ENCODE data around the gene ANP32E. TPM values are rescaled to one million over a fixed set of nuclear protein-coding genes. Genes with fewer than 3 reads are reported as not detected.
A peak's percentile ranks its signal among the peaks of the same experiment; 100 is the strongest.

ANP32E gene
- total and polyA plus RNA-seq, 2 of the 13 experiments (the other 11 are each of a cell fraction or from before 2014, with no cell fraction given), result 10.3 to 53.0 TPM

DNA sequence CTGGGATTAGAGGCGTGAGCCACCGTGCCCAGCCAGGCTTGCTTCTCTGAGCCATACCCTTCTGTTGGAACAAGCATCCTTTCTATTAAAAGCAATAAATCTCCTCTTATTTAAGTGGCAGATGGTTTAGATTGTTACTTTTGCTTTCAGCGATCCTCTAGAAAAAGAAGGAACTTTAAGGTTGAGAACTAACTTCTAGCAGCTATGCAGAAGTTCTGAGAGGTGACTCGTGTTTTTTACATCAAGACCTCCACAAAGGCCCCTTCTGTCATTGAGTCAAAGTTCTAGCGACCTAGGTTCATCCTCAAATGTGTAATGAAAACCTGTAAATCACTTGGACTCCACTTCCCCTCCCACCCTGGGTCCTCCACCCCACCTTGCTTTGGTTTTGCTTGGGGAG, 55.4 kb downstream of the ANP32E start:
- Histone ChIP-seq H3K36me3 (replicated peaks in 1 of 2; ENCODE audit: control insufficient read depth in 1 of 2, insufficient read depth in 2 of 2, low read length in 2 of 2) (no peaks in the 10 kb centered on the region), H3K27me3 (ENCODE audit: control insufficient read depth in 1 of 2, insufficient read depth in 2 of 2, low read length in 2 of 2) (0 out of 5 replicates have a peak, but pooled peaks cover 0 to 5% of the 10 kb centered on the region in 2 experiments), H2AFZ (ENCODE audit: low read length) (no peak overlapping the region), H3K4me1 (ENCODE audit: insufficient read depth, low read length) (peaks cover 17% of the 10 kb centered on the region), H3K4me3 (replicated peaks in 1 of 3; ENCODE audit: insufficient read depth in 1 of 3, low read depth in 2 of 3, low read length in 3 of 3) (no peak overlapping the region), H4K20me1 (ENCODE audit: insufficient read depth, low read length) (no peaks in the 10 kb centered on the region), H3K4me2 (ENCODE audit: low read depth, low read length) (no peak overlapping the region), H3K9me3 (ENCODE audit: low read length) (no peaks in the 10 kb centered on the region), H3K27ac (ENCODE audit: extremely low read length, insufficient read depth, low read length) (no peak overlapping the region), H3K79me2 (ENCODE audit: insufficient read depth, low read length) (no peaks in the 10 kb centered on the region), H3K9ac (ENCODE audit: insufficient read depth, low read depth, low read length) (no peak overlapping the region)
- POLR2A ChIA-PET, result no interaction called here
- no peak for FAIRE-seq
- in situ Hi-C loops (cut with HindIII; ENCODE audit: extremely low pct_ligation_motif_present, low pct_unique_long_range_greater_than_20kb) (no loop called here), intact Hi-C loops (cut with micrococcal nuclease; ENCODE audit: unreplicated experiment) (no loop called here)
- WGBS (ENCODE audit: low lambda C conversion rate), result 32% methylated on average over 5 of the region's 5 CpGs
- no peak for DNase-seq (ENCODE audit: low spot score)
- no TSS peak for BruUV-seq (replicated peaks)
- CTCF ChIA-PET (ENCODE audit: low intra/inter-chr PET ratio, low total read pairs), result no interaction called here
- no peak for TF ChIP-seq GATAD2A (CRISPR knock-in tag; IDR thresholded peaks at IDR 0.05)
- TF ChIP-seq HDAC2 (CRISPR knock-in tag; IDR thresholded peaks at IDR 0.05), result no peak
- no peak for TF ChIP-seq TOE1 (CRISPR knock-in tag; IDR thresholded peaks at IDR 0.05)
- TF ChIP-seq, protein P1, sequence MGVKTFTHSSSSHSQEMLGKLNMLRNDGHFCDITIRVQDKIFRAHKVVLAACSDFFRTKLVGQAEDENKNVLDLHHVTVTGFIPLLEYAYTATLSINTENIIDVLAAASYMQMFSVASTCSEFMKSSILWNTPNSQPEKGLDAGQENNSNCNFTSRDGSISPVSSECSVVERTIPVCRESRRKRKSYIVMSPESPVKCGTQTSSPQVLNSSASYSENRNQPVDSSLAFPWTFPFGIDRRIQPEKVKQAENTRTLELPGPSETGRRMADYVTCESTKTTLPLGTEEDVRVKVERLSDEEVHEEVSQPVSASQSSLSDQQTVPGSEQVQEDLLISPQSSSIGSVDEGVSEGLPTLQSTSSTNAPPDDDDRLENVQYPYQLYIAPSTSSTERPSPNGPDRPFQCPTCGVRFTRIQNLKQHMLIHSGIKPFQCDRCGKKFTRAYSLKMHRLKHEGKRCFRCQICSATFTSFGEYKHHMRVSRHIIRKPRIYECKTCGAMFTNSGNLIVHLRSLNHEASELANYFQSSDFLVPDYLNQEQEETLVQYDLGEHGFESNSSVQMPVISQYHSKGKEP (CRISPR knock-in tag; IDR thresholded peaks at IDR 0.05), result no peak
- TF ChIP-seq TP53 (CRISPR knock-in tag; conservative IDR thresholded peaks at IDR 0.05), result no peak
- TF ChIP-seq, protein P2, sequence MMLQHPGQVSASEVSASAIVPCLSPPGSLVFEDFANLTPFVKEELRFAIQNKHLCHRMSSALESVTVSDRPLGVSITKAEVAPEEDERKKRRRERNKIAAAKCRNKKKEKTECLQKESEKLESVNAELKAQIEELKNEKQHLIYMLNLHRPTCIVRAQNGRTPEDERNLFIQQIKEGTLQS (CRISPR knock-in tag; IDR thresholded peaks at IDR 0.05), result no peak
- no peak for TF ChIP-seq ASH2L (IDR thresholded peaks at IDR 0.05; ENCODE audit: insufficient read length, low read depth, low read length)
- ATAC-seq, result no peak

DNA sequence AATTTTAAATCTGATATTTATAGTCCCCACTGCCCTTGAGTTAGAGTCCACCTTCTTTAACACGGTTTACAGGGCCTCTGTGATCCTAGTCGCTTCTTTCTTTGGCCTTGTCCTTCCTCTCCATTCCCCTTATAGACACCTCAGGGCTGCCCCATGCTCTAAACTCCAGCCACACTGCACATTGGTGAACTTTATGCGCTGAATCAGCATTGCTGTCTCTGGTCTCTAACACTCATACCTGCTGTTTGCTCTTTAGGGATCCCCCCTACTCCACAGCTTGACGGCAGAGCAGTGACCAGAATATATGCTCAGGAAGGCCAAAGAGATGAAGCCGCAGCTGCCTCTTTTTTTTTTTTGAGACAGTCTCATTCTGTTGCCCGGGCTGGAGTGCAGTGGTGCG, 56.0 kb downstream of the ANP32E start:
- H3K27ac ChIP-seq (ENCODE audit: extremely low read length, insufficient read depth, low read length), result no peak overlapping the region
- TF ChIP-seq MAFF (IDR thresholded peaks at IDR 0.05; ENCODE audit: low read depth, low read length) (peak; percentile 87), HHEX (CRISPR knock-in tag; IDR thresholded peaks at IDR 0.05) (no peak), ZSCAN29 (CRISPR knock-in tag; conservative IDR thresholded peaks at IDR 0.05) (no peak), MAFK (conservative IDR thresholded peaks at IDR 0.05 in 1 of 2, IDR thresholded peaks at IDR 0.05 in 1 of 2; ENCODE audit: low read length in 2 of 2) (peak; percentile 88 to 90)
- ATAC-seq (no peak), FAIRE-seq (no peak), DNase-seq (ENCODE audit: low spot score) (no peak)
- H3K4me1 ChIP-seq (ENCODE audit: insufficient read depth, low read length), result peaks cover 17% of the 10 kb centered on the region
- WGBS (ENCODE audit: low lambda C conversion rate), result 57% methylated on average over 7 of the region's 7 CpGs
- no peaks in the 10 kb centered on the region for H3K9me3 ChIP-seq (ENCODE audit: low read length)
- intact Hi-C loops (cut with micrococcal nuclease; ENCODE audit: unreplicated experiment) (no loop called here), in situ Hi-C loops (cut with HindIII; ENCODE audit: extremely low pct_ligation_motif_present, low pct_unique_long_range_greater_than_20kb) (no loop called here)
- no peak overlapping the region for H3K9ac ChIP-seq (ENCODE audit: insufficient read depth, low read depth, low read length)
- no peak overlapping the region for H2AFZ ChIP-seq (ENCODE audit: low read length)
- no peaks in the 10 kb centered on the region for H3K79me2 ChIP-seq (ENCODE audit: insufficient read depth, low read length)
- BruUV-seq (replicated peaks), result no TSS peak
- CTCF ChIA-PET (ENCODE audit: low intra/inter-chr PET ratio, low total read pairs), result no interaction called here
- POLR2A ChIA-PET, result no interaction called here
- H3K36me3 ChIP-seq (replicated peaks in 1 of 2; ENCODE audit: control insufficient read depth in 1 of 2, insufficient read depth in 2 of 2, low read length in 2 of 2), result no peaks in the 10 kb centered on the region
- 0 out of 5 replicates have a peak, but pooled peaks cover 0 to 5% of the 10 kb centered on the region in 2 experiments for H3K27me3 ChIP-seq (ENCODE audit: control insufficient read depth in 1 of 2, insufficient read depth in 2 of 2, low read length in 2 of 2)
- H3K4me2 ChIP-seq (ENCODE audit: low read depth, low read length), result no peak overlapping the region
- H4K20me1 ChIP-seq (ENCODE audit: insufficient read depth, low read length), result no peaks in the 10 kb centered on the region
- H3K4me3 ChIP-seq (replicated peaks in 1 of 3; ENCODE audit: insufficient read depth in 1 of 3, low read depth in 2 of 3, low read length in 3 of 3), result no peak overlapping the region
